HepG2 (cell line): ENCODE measurements around the gene MED23. TPM values are rescaled to one million over a fixed set of nuclear protein-coding genes. Genes with fewer than 3 reads are reported as not detected.

Experiments
- ATAD3A ChIP-seq: sonication (generic); formaldehyde crosslinking; IDR thresholded peaks from 2 replicates; pipeline ENCODE4 v1.4.0; 2020; ENCODE audit warnings: missing genetic modification reagents
- ATF3 ChIP-seq: sonication (generic); formaldehyde crosslinking; IDR thresholded peaks from 2 replicates; pipeline ENCODE4 v1.4.0; 2020; ENCODE audit warnings: missing genetic modification reagents
- DMAP1 ChIP-seq: IDR thresholded peaks from 2 replicates; pipeline ENCODE4 v1.6.1; 2016
- FOXJ3 ChIP-seq: sonication (generic); formaldehyde crosslinking; IDR thresholded peaks from 2 replicates; pipeline ENCODE4 v1.4.0; 2020; ENCODE audit warnings: missing genetic modification reagents, mild to moderate bottlenecking, borderline replicate concordance
- HNRNPK ChIP-seq: fragments of 200-400 bp; formaldehyde crosslinking; IDR thresholded peaks from 2 replicates; pipeline ENCODE4 v1.6.1; 2018; ENCODE audit warnings: low read length, low read depth, moderate library complexity, mild to moderate bottlenecking; ENCODE audit not compliant: poor library complexity, severe bottlenecking
- ISX ChIP-seq: sonication (generic); formaldehyde crosslinking; conservative IDR thresholded peaks from 2 replicates; pipeline ENCODE4 v1.5.0; 2020; ENCODE audit warnings: missing genetic modification reagents
- KLF16 ChIP-seq, 2 experiments: sonication (generic) in 1 of 2; formaldehyde crosslinking in 1 of 2; IDR thresholded peaks; 2 replicates each; pipeline versions ENCODE4 v1.6.1 to v1.8.0; 2016 to 2023; ENCODE audit warnings: missing genetic modification reagents in 2 of 2, missing compliant biosample characterization in 1 of 2
- MLXIP ChIP-seq: sonication (generic); formaldehyde crosslinking; IDR thresholded peaks from 2 replicates; pipeline ENCODE4 v1.9.0; 2021; ENCODE audit warnings: missing genetic modification reagents, borderline replicate concordance
- MTA3 ChIP-seq: sonication (generic); formaldehyde crosslinking; IDR thresholded peaks from 2 replicates; pipeline ENCODE4 v1.4.0; 2020; ENCODE audit warnings: missing genetic modification reagents
- MXD4 ChIP-seq: IDR thresholded peaks from 2 replicates; pipeline ENCODE4 v1.6.1; 2016; ENCODE audit warnings: mild to moderate bottlenecking, missing biosample characterization, missing genetic modification reagents
- PPARG ChIP-seq: conservative IDR thresholded peaks from 2 replicates; pipeline ENCODE4 v1.6.1; 2016; ENCODE audit warnings: missing biosample characterization, missing genetic modification reagents
- PREB ChIP-seq: sonication (generic); formaldehyde crosslinking; IDR thresholded peaks from 2 replicates; pipeline ENCODE4 v1.4.0; 2020; ENCODE audit warnings: missing genetic modification reagents
- SRF ChIP-seq: IDR thresholded peaks from 2 replicates; pipeline ENCODE4 v1.6.1; 2011; ENCODE audit warnings: mild to moderate bottlenecking, low read depth, low read length, moderate library complexity
- YY1 ChIP-seq: IDR thresholded peaks from 2 replicates; pipeline ENCODE4 v1.6.1; 2011; ENCODE audit warnings: low read length, low read depth, moderate library complexity, mild to moderate bottlenecking; ENCODE audit not compliant: insufficient read depth, insufficient replicate concordance
- ZBTB38 ChIP-seq: sonication (generic); formaldehyde crosslinking; IDR thresholded peaks from 2 replicates; pipeline ENCODE4 v1.5.1; 2020; ENCODE audit warnings: mild to moderate bottlenecking, missing genetic modification reagents
- ZC3H13 ChIP-seq: sonication (generic); formaldehyde crosslinking; IDR thresholded peaks from 2 replicates; pipeline ENCODE4 v1.8.1; 2023; ENCODE audit warnings: mild to moderate bottlenecking, missing genetic modification reagents, moderate library complexity
- ZNF335 ChIP-seq: sonication (generic); formaldehyde crosslinking; IDR thresholded peaks from 2 replicates; pipeline ENCODE4 v1.4.0; 2020; ENCODE audit warnings: missing genetic modification reagents
- ZNF703 ChIP-seq: sonication (generic); formaldehyde crosslinking; IDR thresholded peaks from 2 replicates; pipeline ENCODE4 v1.5.1; 2020; ENCODE audit warnings: missing genetic modification reagents, mild to moderate bottlenecking, moderate library complexity, borderline replicate concordance
- ZNF713 ChIP-seq: sonication (generic); formaldehyde crosslinking; IDR thresholded peaks from 2 replicates; pipeline ENCODE4 v1.4.0; 2020; ENCODE audit warnings: mild to moderate bottlenecking, missing genetic modification reagents
- ZNF768 ChIP-seq: sonication (generic); formaldehyde crosslinking; IDR thresholded peaks from 2 replicates; pipeline ENCODE4 v1.4.0; 2020; ENCODE audit warnings: missing genetic modification reagents
- ZNF879 ChIP-seq: sonication (generic); formaldehyde crosslinking; IDR thresholded peaks from 2 replicates; pipeline ENCODE4 v1.8.1; 2023; ENCODE audit warnings: missing genetic modification reagents
- ZSCAN20 ChIP-seq: sonication (generic); formaldehyde crosslinking; IDR thresholded peaks from 2 replicates; pipeline ENCODE4 v1.4.0; 2020; ENCODE audit warnings: missing genetic modification reagents, mild to moderate bottlenecking, borderline replicate concordance
- polyA plus RNA-seq, 8 experiments: library from polyadenylated mRNA; depleted of rRNA in 3 of 8; stranded (reverse) in 7 of 8; unstranded in 1 of 8; fragments of >200 nt; fragmentation: Illumina TruSeq in 4 of 8; extraction: Trizol in 4 of 8; gene quantifications; 2 replicates each; pipeline versions ENCODE4 v1.2.1 to v1.2.3, GENCODE V29; 2011 to 2016; ENCODE audit warnings: low read depth in 4 of 8, missing spikeins in 1 of 8, mixed read lengths in 1 of 8; ENCODE audit not compliant: insufficient read depth in 1 of 8
- total RNA-seq, 5 experiments: library from RNA; depleted of rRNA; stranded (reverse); fragments of >200 nt; fragmentation: Illumina TruSeq; extraction: Trizol; gene quantifications; 2 replicates each; pipeline ENCODE4 v1.2.3, GENCODE V29; 2016; ENCODE audit warnings: low read depth in 1 of 5
- TF ChIP-seq, protein P1 (sequence below): sonication (generic); formaldehyde crosslinking; IDR thresholded peaks from 2 replicates; pipeline ENCODE4 v1.4.0; 2020; ENCODE audit warnings: mild to moderate bottlenecking, missing genetic modification reagents
- TF ChIP-seq, protein P2 (sequence below): sonication (generic); formaldehyde crosslinking; IDR thresholded peaks from 2 replicates; pipeline ENCODE4 v1.4.0; 2020; ENCODE audit warnings: missing genetic modification reagents, borderline replicate concordance

Gene MED23
- total and polyA plus RNA-seq, 2 of the 13 experiments (the other 11 are each of a cell fraction or from before 2014, with no cell fraction given) = 34.9 to 50.5 TPM

- TF ChIP-seq ATAD3A (no peak), ZNF713 (no peak), FOXJ3 (peak; percentile 82; the same call in 1 of the 2 replicates), ISX (0 out of 2 replicates have a peak, but pooled peaks have one; percentile 75), ZBTB38 (CRISPR knock-in tag) (0 out of 2 replicates have a peak, but pooled peaks have one; percentile 35), ZNF768 (CRISPR knock-in tag) (no peak), ZC3H13 (CRISPR knock-in tag) (no peak), YY1 (peak; percentile 61), DMAP1 (CRISPR knock-in tag) (peak; percentile 92), ZSCAN20 (CRISPR knock-in tag) (0 out of 2 replicates have a peak, but pooled peaks have one; percentile 70), SRF (no peak), ATF3 (CRISPR knock-in tag) (no peak), MXD4 (CRISPR knock-in tag) (peak; percentile 46), ZNF879 (CRISPR knock-in tag) (peak; percentile 55; the same call in 1 of the 2 replicates), KLF16 (CRISPR knock-in tag; IDR thresholded peaks at IDR 0.05) (peak in 1 of 2 experiments; percentile 81; a peak in 1 of 4 replicates), ZNF335 (CRISPR knock-in tag) (no peak), HNRNPK (no peak), PREB (CRISPR knock-in tag) (no peak), MLXIP (CRISPR knock-in tag) (no peak), PPARG (no peak; the same call in 1 of the 2 replicates), MTA3 (CRISPR knock-in tag) (0 out of 2 replicates have a peak, but pooled peaks have one; percentile 13), ZNF703 (CRISPR knock-in tag) (peak; percentile 62; the same call in 1 of the 2 replicates)
- TF ChIP-seq, protein P1, sequence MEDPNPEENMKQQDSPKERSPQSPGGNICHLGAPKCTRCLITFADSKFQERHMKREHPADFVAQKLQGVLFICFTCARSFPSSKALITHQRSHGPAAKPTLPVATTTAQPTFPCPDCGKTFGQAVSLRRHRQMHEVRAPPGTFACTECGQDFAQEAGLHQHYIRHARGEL = no peak
- TF ChIP-seq, protein P2, sequence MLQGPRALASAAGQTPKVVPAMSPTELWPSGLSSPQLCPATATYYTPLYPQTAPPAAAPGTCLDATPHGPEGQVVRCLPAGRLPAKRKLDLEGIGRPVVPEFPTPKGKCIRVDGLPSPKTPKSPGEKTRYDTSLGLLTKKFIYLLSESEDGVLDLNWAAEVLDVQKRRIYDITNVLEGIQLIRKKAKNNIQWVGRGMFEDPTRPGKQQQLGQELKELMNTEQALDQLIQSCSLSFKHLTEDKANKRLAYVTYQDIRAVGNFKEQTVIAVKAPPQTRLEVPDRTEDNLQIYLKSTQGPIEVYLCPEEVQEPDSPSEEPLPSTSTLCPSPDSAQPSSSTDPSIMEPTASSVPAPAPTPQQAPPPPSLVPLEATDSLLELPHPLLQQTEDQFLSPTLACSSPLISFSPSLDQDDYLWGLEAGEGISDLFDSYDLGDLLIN = 0 out of 2 replicates have a peak, but pooled peaks have one; percentile 83
Observed at GRCh38 chr6:131635384-131636340, 7.6 kb upstream of the MED23 start (continued).
